SK-N-MC (cell line): ENCODE data around the gene THTPA.

ENCODE experiments used
- DNase-seq: peaks from one replicate; pipeline ENCODE4 v3.0.0-alpha.2; 2011; ENCODE audit warnings: low read depth, low spot score
- H3K27ac ChIP-seq: fragments of 200-600 bp; sonication (generic); 2 replicates; pipeline ENCODE4 v1.5.1; 2016; ENCODE audit warnings: mixed run types
- H3K36me3 ChIP-seq: fragments of 200-600 bp; sonication (generic); 2 replicates; pipeline ENCODE4 v1.6.1; 2017; ENCODE audit warnings: antibody characterized with exemption, low read length, mixed read lengths; ENCODE audit not compliant: insufficient read depth
- H3K4me3 ChIP-seq: fragments of 200-600 bp; sonication (generic); 2 replicates; pipeline ENCODE4 v1.5.1; 2016
- H3K9ac ChIP-seq: fragments of 200-600 bp; sonication (generic); 2 replicates; pipeline ENCODE4 v1.8.0; 2017; ENCODE audit warnings: mixed run types, mixed read lengths; ENCODE audit not compliant: insufficient read length
- H3K9me3 ChIP-seq: fragments of 200-600 bp; sonication (generic); 2 replicates; pipeline ENCODE4 v1.6.1; 2017; ENCODE audit warnings: low read depth, mild to moderate bottlenecking, antibody characterized with exemption, low read length, moderate library complexity, mixed read lengths
- EZH2 ChIP-seq: fragments of 200-600 bp; sonication (generic); IDR thresholded peaks from one replicate; pipeline ENCODE4 v1.6.1; 2017; ENCODE audit warnings: antibody characterized with exemption
- FOXP2 ChIP-seq: optimal IDR thresholded peaks from 2 replicates; pipeline ENCODE3; 2011; ENCODE audit warnings: mild to moderate bottlenecking, moderate library complexity; ENCODE audit not compliant: insufficient read depth; ENCODE audit errors: extremely low read length, control extremely low read depth
- POLR2AphosphoS5 ChIP-seq: IDR thresholded peaks from 2 replicates; pipeline ENCODE4 v1.6.1; 2012; ENCODE audit warnings: mild to moderate bottlenecking, low read depth, low read length, borderline replicate concordance

Gene THTPA

GRCh38 chr14:23538050-23538718 lies 17.9 kb upstream of the THTPA start:
- Histone ChIP-seq H3K4me3 (no peak overlapping the region), H3K9ac (no peak overlapping the region), H3K9me3 (no peaks in the 10 kb centered on the region), H3K36me3 (no peaks in the 10 kb centered on the region), H3K27ac (no peak overlapping the region)
- TF ChIP-seq EZH2 (no peak), FOXP2 (no peak), POLR2AphosphoS5 (no peak)
- DNase-seq, result no peak

DNA sequence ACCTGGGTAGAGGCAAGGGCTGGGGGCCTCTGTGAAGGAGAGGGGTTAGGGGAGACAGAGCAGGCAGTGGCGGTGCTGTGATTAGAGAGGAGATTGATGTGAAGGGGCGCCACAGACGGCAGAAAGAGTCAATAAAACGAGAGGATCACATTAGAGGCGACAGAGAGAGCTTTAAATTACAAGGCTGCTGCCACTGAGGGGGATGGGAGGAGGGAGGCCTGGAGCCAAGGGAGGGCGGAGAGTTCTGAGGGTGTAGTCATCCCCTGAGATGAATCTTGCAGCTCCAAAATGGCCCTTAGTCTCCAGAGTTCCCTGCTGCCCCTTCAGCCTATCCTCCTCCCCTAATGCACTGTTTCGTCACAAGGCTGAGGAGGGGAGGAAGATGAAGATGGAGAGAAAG lies 17.3 kb upstream of the THTPA start:
- no peak overlapping the region for H3K4me3 ChIP-seq
- H3K27ac ChIP-seq, result no peak overlapping the region
- no peak for DNase-seq
- H3K9ac ChIP-seq, result no peak overlapping the region
- TF ChIP-seq FOXP2 (no peak), POLR2AphosphoS5 (no peak), EZH2 (no peak)
- H3K36me3 ChIP-seq, result no peaks in the 10 kb centered on the region
- no peaks in the 10 kb centered on the region for H3K9me3 ChIP-seq

GRCh38 chr14:23539248-23540140 lies 16.6 kb upstream of the THTPA start:
- no peaks in the 10 kb centered on the region for H3K9me3 ChIP-seq
- no peak for TF ChIP-seq POLR2AphosphoS5
- no peak overlapping the region for H3K9ac ChIP-seq
- H3K27ac ChIP-seq, result no peak overlapping the region
- no peak for DNase-seq
- no peaks in the 10 kb centered on the region for H3K36me3 ChIP-seq
- no peak overlapping the region for H3K4me3 ChIP-seq

DNA sequence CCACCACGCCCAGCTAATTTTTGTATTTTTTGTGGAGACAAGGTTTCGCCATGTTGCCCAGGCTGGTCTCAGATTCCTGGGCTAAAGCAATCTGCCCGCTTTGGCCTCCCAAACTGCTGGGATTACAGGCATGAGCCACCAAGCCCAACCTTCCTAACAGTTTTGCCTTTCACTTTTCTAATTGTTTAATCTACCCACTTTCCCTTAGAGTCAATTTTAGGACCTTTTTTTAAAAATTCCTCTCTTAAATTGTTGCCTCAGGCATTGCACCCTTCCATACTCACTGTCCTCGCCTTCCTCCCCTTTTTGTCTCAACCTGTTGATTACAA lies 16.0 kb upstream of the THTPA start:
- no peaks in the 10 kb centered on the region for H3K36me3 ChIP-seq
- TF ChIP-seq POLR2AphosphoS5 (no peak), EZH2 (no peak), FOXP2 (no peak)
- H3K9me3 ChIP-seq, result no peaks in the 10 kb centered on the region
- H3K27ac ChIP-seq, result no peak overlapping the region
- no peak for DNase-seq
- H3K9ac ChIP-seq, result no peak overlapping the region
- no peak overlapping the region for H3K4me3 ChIP-seq

GRCh38 chr14:23542261-23542660 lies 13.8 kb upstream of the THTPA start:
- DNase-seq, result no peak
- Histone ChIP-seq H3K36me3 (no peaks in the 10 kb centered on the region), H3K27ac (no peak overlapping the region), H3K4me3 (no peak overlapping the region), H3K9me3 (no peaks in the 10 kb centered on the region), H3K9ac (no peak overlapping the region)
- TF ChIP-seq POLR2AphosphoS5 (no peak), FOXP2 (no peak), EZH2 (no peak)

DNA sequence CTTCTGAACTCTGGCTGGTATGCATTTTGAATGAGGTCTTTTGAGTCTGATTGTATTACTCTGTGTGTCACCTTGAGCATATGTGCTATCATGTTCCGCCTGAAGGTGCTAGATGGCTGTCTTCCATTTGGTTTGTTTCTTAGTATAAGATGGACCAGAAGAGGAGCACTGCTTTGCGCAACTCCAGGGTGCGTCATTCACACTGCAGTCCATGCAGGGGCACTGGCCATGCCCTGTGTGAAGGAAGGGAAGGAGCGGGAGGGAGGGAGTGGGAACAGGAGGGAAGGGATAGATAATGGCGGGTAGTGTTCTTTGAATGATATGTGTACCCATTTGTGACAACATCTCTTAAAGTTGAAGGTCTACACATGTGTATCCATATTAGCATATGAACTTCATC lies 12.7 kb upstream of the THTPA start:
- no peak overlapping the region for H3K4me3 ChIP-seq
- TF ChIP-seq FOXP2 (no peak), POLR2AphosphoS5 (no peak), EZH2 (no peak)
- no peak overlapping the region for H3K27ac ChIP-seq
- H3K9me3 ChIP-seq, result no peaks in the 10 kb centered on the region
- no peak overlapping the region for H3K9ac ChIP-seq
- no peaks in the 10 kb centered on the region for H3K36me3 ChIP-seq
- DNase-seq, result no peak

DNA sequence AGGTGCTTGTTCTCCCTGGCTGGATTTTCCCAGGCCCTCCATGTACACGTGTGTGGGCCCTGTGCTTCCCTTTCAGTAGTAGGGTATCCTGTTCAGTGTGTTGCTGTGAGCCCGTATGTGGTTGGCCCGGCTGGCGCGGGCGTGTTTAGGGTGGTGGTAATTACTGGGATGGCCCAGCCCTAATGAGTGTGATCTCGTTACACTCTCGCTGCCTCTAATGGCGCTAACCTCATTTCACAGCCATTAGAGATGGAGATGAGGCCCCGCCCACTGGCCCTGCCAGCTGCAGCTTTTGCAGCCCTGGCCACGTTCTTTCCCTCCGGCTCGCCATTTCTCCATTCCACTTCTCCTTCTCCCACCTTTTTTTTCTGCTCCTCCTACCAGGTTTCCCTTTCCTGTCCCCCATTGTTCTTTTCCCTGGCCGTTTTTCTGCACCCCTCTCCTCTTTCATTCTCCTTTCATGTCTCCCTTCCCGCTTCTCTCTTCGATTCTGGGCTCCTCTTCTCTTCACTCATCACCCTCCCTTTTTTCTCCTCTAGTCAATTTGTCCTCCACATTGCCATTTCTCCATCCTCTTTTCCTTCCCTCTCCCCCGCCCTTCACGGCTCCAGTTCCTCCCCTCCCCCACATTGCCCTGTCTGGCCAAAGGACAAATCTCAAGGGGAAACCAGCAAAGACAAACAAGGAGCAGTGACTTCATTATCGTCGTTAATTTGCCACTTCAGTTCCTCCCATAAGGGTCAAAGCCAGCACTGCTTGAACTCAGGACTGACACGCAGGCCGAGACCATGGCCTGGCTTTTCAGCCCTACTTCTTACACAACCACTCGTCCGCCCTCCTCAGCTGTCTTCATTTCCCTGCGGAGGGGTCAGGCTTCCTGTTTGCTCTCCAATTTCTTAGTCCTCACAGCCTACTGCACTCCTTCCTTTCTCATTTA lies 11.3 kb upstream of the THTPA start:
- Histone ChIP-seq H3K9ac (no peak overlapping the region), H3K4me3 (no peak overlapping the region), H3K36me3 (no peaks in the 10 kb centered on the region), H3K9me3 (no peaks in the 10 kb centered on the region), H3K27ac (no peak overlapping the region)
- TF ChIP-seq EZH2, result no peak
- TF ChIP-seq FOXP2, result no peak
- TF ChIP-seq POLR2AphosphoS5, result no peak
- DNase-seq, result no peak
